ENCODE results near the gene ABTB2. TPM values are rescaled to one million over a fixed set of nuclear protein-coding genes. Genes with fewer than 3 reads are reported as not detected.

ABTB2 gene
- polyA plus RNA-seq, 2 of the 4 experiments (the other 2 are of a cell fraction): 8.9 to 15.4 TPM

GRCh38 chr11:34160049-34160721, 197.6 kb downstream of the ABTB2 start:
- no peak overlapping the region for H3K27ac ChIP-seq
- H3K4me1 ChIP-seq: no peaks in the 10 kb centered on the region
- H3K9me3 ChIP-seq: no peaks in the 10 kb centered on the region
- WGBS (ENCODE audit: missing lambda C conversion rate): 95% methylated on average over 13 of the region's 22 CpGs
- ATAC-seq: no peak
- no peak for DNase-seq (ENCODE audit: low read depth in 1 of 2, low spot score in 1 of 2)
- H3K4me3 ChIP-seq: no peak overlapping the region
- FAIRE-seq: no peak
- CTCF ChIA-PET: interaction anchor here (1.1 to 1.4 kb wide), 3 partner anchors 8 to 198 kb away, joined by 3 to 5 read pairs (median 4); no protein-coding TSS in a partner anchor
- H3K4me2 ChIP-seq: no peak overlapping the region
- TF ChIP-seq HES2 (IDR thresholded peaks at IDR 0.05): no peak
- no peak for TF ChIP-seq KDM1A (IDR thresholded peaks at IDR 0.05; ENCODE audit: low read depth)
- no peak for TF ChIP-seq EHF (CRISPR knock-in tag; IDR thresholded peaks at IDR 0.05)
- POLR2A ChIA-PET: no interaction called here

- TF ChIP-seq ZNF302 (CRISPR knock-in tag; IDR thresholded peaks at IDR 0.05): no peak
- no peak for TF ChIP-seq ATOH8 (CRISPR knock-in tag; IDR thresholded peaks at IDR 0.05; ENCODE audit: low read depth)
- TF ChIP-seq POLR2AphosphoS2 (conservative IDR thresholded peaks at IDR 0.05; ENCODE audit: low read length): no peak
- no peak for TF ChIP-seq MAX (IDR thresholded peaks at IDR 0.05)
- TF ChIP-seq CBX8 (IDR thresholded peaks at IDR 0.05): no peak
- TF ChIP-seq PBX3 (IDR thresholded peaks at IDR 0.05): no peak
- Histone ChIP-seq H3K27ac (no peak overlapping the region), H3K4me3 (no peak overlapping the region), H3K9me3 (no peaks in the 10 kb centered on the region), H3K4me1 (no peaks in the 10 kb centered on the region), H3K4me2 (no peak overlapping the region)
- ChIA-PET POLR2A (no interaction called here), CTCF (interaction anchor here (0.9 to 2.2 kb wide), 7 partner anchors 16 to 208 kb away, joined by 3 to 9 read pairs (median 3); no protein-coding TSS in a partner anchor)
- WGBS (ENCODE audit: missing lambda C conversion rate): 92% methylated on average over 6 of the region's 6 CpGs
- DNase-seq (ENCODE audit: low read depth in 1 of 2, low spot score in 1 of 2) (no peak), ATAC-seq (no peak), FAIRE-seq (no peak)
Measured at GRCh38 chr11:34158661-34159060, 199.1 kb downstream of the ABTB2 start.

- H3K4me2 ChIP-seq: no peak overlapping the region
Measured at GRCh38 chr11:34157163-34157562, 200.6 kb downstream of the ABTB2 start.

More at GRCh38 chr11:34157163-34157562, 200.6 kb downstream of the ABTB2 start:
- TF ChIP-seq RCOR1 (IDR thresholded peaks at IDR 0.05; ENCODE audit: low read depth, low read length): no peak
- no peak for TF ChIP-seq CHD4 (IDR thresholded peaks at IDR 0.05; ENCODE audit: borderline replicate concordance)
- TF ChIP-seq CTCF (IDR thresholded peaks at IDR 0.05): no peak
- TF ChIP-seq PHF8 (IDR thresholded peaks at IDR 0.05; ENCODE audit: borderline replicate concordance, low read depth): no peak
- no peak for TF ChIP-seq CBX2 (IDR thresholded peaks at IDR 0.05; ENCODE audit: borderline replicate concordance, low read depth)
- TF ChIP-seq ESRRA (IDR thresholded peaks at IDR 0.05; ENCODE audit: borderline replicate concordance, low read length): no peak
- TF ChIP-seq ZC3H11A (IDR thresholded peaks at IDR 0.05): no peak
- TF ChIP-seq EHMT2 (IDR thresholded peaks at IDR 0.05; ENCODE audit: low read depth): no peak
- TF ChIP-seq JUNB (IDR thresholded peaks at IDR 0.05): no peak
- no peak for TF ChIP-seq POLR2A (IDR thresholded peaks at IDR 0.05; ENCODE audit: low read length)
- no peak for TF ChIP-seq ELK1 (IDR thresholded peaks at IDR 0.05; ENCODE audit: low read depth, low read length)
- TF ChIP-seq ZNF302 (CRISPR knock-in tag; IDR thresholded peaks at IDR 0.05): no peak
- no peak for TF ChIP-seq FOXS1 (CRISPR knock-in tag; IDR thresholded peaks at IDR 0.05)
- no peak for TF ChIP-seq RNF2 (IDR thresholded peaks at IDR 0.05; ENCODE audit: borderline replicate concordance, low read depth)
- no peak for TF ChIP-seq PBX3 (IDR thresholded peaks at IDR 0.05)
- no peak for TF ChIP-seq MAX (IDR thresholded peaks at IDR 0.05)
- no peak for TF ChIP-seq SMC3 (IDR thresholded peaks at IDR 0.05)
- TF ChIP-seq NR3C1 (IDR thresholded peaks at IDR 0.05): no peak
- TF ChIP-seq HES2 (IDR thresholded peaks at IDR 0.05): no peak
- TF ChIP-seq RFX5 (IDR thresholded peaks at IDR 0.05): no peak
- WGBS (ENCODE audit: missing lambda C conversion rate): 91% methylated on average over 7 of the region's 9 CpGs
- POLR2A ChIA-PET: no interaction called here
- Histone ChIP-seq H3K4me1 (no peaks in the 10 kb centered on the region), H3K4me3 (no peak overlapping the region), H3K27ac (no peak overlapping the region), H3K9me3 (no peaks in the 10 kb centered on the region)
- no peak for ATAC-seq
- no peak for FAIRE-seq
- DNase-seq (ENCODE audit: low read depth in 1 of 2, low spot score in 1 of 2): no peak
- CTCF ChIA-PET: interaction anchor here (0.9 to 3.1 kb wide), 2 partner anchors 17 to 335 kb away, joined by 4 to 18 read pairs; no protein-coding TSS in a partner anchor

All from A549 (cell line).